H54 (cell line): ENCODE measurements around the gene DPYD.

ENCODE experiments used
- DNase-seq: peaks from one replicate; pipeline ENCODE4 v3.0.0; 2011; ENCODE audit warnings: low spot score, mixed read lengths; ENCODE audit not compliant: insufficient read length
- FAIRE-seq: peaks from 3 replicates; lab custom pipeline; 2011; peaks lifted over from hg19 to GRCh38; lab: Jason Lieb, UNC
- POLR2A ChIP-seq: IDR thresholded peaks from 2 replicates; pipeline ENCODE4 v1.6.1; 2011; ENCODE audit warnings: low read depth, mild to moderate bottlenecking, low read length

Gene DPYD

DNA sequence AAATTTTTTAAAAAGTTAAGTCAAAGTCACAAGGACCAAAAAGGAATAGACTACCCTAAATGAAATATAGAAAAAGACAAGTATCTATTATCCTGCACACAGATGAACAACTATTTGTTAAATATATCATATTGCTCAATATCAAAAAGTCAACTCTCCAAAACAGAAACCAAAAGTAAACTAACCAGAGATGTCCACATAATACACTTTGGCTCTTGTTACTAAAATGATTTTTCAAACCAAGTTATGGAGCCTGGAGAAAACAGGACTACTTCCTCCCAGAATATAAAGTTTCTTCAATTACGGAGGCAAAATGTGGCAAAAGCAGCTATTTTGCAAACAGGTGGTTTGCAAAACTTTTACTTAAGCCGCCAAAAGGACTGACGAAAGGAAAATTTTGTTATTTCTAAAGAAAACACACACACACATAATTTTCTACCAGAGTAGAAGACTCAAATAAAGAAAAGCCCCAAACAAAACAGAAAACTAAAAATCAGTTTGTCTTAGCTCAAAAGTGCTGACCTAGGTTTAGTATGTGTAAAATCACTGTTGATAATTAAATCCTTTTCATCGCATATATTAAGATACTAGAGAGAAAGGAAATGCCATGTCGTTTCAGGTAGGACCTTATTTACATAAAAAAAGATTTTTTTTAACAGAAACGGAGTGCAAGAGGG is 1.1 kb downstream of the DPYD start:
- FAIRE-seq, result peak; percentile 30
- DNase-seq, result no peak
- TF ChIP-seq POLR2A, result no peak

DNA sequence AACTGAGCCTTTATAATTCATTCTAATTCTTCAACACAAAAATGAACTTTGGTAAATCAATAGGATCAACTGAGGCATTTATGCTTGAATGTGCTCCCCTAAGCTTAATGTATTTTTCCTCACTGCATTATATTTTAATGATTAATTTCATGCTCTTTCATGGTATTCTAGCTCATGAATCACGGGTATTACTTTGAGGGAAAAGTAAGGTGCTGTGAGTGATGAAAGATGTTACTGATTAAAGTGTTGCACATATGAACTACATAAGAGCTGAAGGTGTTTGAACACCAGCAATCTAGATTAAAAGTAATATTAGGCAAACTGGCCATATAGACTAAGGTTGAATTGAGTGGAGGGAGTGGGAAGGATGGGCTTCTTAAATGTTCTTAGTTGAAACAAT is 1.9 kb downstream of the DPYD start:
- DNase-seq (no peak), FAIRE-seq (peak; percentile 30)
- TF ChIP-seq POLR2A, result no peak

DNA sequence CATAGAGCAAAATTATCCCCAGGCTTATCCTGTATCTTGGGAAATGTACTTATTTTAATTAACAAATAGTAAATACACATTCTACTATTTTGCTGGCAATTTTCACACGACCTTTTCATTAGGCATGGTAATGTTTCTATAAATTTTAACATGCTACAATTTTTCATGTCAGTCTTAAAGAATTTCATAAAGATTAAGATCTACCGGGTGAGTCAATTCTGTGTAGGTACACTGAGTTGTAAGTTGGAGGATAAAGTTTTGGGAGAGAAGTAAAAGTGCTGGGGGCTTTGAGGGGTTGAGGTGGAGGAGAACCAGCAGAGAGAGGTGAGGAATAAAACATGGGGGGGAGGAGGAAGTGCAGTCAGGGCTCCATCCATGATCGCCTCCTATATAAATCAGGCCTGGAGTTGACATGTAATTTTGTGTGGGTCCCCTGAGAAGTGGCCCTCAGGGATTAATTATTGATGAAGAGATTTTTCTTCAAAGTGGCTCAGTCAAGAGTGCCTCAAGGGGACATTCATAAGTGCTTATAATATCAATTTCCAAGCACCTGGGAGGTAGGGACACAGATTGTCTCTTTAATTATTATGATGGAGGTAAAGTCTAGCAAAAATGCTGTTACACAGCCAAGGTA is 7.2 kb downstream of the DPYD start:
- TF ChIP-seq POLR2A, result no peak
- DNase-seq (no peak), FAIRE-seq (no peak)

DNA sequence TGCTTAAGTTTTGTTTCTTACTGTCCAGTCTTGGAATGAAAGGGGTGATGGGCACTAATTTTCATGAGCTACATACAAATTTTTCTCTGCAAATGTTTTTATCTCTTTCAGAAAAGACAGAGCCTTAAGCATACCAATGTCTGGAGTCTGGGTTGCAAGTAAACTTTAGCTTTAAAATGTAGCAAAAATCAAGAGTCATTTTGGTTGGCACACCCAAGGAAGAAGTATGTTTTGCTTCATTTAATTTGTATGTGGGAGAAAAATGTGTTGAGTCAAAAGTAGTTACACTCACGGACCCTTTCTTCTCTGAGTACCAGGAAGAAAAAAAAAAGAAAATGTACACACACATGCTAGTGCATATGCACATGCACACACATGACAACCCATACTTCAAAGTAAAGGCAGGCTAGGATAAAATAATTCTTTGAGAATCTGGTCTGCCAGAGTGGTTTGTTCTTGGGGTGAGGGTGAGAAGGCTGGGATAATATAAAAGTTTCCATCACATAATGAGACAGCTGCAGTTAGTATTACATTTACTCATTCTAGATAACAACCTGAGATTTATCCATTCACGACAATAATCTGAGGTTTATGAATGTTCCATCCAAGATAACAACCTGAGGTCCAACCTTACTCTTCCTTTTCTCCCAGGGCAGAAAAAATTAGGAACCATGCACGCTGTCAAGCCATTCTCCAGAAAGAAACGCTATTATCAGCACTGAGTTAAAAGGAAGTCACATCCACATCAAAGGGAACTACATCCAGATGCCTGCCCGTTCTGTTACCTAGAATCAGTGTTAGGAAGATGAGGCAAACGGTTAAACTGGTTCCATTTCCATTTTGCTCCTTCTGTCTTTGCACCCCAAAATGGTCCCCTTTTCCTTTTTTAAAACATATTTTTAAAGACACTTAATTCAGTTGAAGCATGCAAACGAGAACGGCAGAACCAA is 9.3 kb downstream of the DPYD start:
- DNase-seq (no peak), FAIRE-seq (peak; percentile 75)
- TF ChIP-seq POLR2A, result no peak

DNA sequence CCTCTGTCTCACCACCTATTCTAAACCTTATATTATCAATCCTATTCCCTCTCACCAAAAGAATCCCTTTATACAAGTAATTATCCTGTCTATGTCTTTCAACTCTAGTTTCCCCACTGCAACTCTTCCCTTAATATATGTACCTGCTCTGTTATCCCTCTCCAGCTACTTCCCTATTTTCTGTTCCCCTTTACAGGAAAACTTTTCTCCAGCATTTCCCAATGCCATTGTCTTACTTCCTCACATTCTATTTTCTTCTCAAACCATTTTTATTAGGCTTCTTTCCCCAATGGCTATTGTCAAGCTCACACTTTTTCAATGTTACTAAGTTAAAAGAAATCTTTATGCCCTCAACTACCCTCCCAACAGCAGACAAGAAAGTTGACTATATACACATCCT is 11.6 kb downstream of the DPYD start:
- DNase-seq, result no peak
- TF ChIP-seq POLR2A, result no peak
- no peak for FAIRE-seq

DNA sequence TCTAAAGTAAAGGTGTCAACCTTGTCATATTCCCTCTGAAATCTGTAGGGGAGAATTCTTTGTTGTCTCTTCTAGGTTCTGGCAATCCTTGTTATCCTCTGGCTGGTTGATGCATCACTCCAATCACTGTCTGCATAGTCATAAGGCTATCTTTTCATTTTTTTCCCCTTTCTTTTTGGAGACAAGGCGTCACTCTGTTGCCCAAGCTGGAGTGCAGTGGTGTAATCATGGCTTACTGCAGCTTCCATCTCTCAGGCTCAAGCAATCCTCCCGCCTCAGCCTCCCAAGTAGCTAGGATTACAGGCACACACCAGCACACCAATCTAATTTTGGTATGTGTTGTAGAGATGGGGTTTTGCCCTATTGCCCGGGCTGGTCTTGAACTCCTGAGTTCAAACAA is 12.9 kb downstream of the DPYD start:
- no peak for DNase-seq
- TF ChIP-seq POLR2A, result no peak
- FAIRE-seq, result no peak

DNA sequence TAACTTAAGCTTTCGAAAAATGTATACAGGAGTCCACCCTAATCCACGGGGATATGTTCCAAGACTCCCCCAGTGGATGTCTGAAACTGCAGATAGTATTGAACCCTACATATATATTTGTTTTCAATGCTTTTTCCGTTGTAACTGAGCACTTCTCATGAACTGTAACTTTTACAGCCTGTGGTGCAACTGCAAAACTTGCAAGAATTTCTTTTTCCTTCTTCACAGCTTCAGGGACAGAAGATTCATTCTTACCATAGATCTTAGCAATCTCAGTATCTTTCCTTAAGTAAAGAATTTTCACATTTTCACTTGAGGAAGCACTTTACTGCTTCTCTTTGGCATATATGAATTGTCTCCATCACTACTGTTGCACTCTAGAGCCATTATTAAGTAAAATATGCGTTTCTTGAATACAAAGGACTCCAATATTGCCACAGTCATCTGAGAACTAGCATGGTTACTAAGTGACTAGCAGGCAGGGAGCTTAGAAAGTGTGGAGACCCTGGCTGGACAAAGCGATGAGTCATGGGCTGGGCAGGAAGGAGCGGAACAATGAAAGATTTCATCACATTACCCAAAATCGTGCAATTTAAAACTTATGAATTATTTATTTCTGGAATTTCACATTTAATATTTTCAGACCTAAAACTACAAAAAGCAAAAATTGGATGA is 14.1 kb downstream of the DPYD start:
- DNase-seq (no peak), FAIRE-seq (peak; percentile 95)
- no peak for TF ChIP-seq POLR2A

DNA sequence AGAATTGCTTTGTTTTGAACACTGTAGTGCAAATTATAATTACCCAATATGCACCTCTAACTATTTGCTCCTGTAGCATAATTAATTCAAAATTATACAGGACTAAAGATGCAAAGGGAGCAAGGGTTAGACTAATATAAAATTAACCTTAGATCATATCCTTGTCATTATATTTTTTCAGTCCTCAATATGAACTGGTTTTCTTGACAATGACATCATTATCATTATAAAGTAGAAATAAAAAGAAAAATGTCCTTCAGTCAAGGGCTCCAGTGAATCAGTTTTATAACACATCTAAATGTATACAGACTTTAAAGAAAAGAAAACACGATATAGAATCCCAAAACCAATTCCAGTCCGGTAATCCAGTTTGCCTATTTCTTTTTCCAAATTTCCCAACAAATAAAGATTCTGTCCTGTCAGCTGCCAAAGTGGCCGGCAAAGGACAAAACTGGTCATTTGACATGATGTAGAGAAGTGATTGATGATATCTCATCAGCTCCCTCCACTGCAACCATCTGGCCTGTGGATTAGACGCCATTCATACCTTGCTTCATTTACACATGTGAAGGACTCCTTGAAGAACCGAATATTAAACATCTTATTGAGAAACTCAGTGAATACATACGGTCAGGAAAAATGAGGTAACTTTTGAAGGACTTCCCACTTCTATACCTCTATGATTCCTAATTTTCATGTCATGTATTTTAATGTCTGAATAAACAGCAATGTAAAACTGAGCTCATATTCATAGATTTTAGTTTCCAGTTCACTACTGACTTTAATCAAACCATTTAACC is 15.5 kb downstream of the DPYD start:
- DNase-seq (no peak), FAIRE-seq (peak; percentile 62)
- TF ChIP-seq POLR2A, result no peak

DNA sequence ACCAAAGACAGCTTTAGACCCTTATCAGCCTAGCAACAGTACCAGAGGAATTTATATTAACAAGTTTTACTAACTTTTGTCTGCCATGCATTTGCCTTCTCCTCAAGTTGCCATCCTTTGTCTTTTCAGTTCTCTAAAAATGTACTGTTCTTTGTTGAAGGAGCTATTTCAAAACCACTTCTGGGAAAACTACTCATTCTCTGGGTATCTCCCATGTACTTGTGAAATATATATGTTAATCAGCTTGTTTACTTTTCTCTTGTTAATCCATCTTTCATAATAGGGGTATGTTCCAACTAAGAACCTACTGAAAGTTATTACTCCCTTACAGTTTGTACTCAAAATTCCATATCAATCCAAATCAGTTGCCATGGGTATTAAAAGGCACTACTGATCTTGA is 16.3 kb downstream of the DPYD start:
- TF ChIP-seq POLR2A, result no peak
- DNase-seq, result no peak
- FAIRE-seq, result no peak

DNA sequence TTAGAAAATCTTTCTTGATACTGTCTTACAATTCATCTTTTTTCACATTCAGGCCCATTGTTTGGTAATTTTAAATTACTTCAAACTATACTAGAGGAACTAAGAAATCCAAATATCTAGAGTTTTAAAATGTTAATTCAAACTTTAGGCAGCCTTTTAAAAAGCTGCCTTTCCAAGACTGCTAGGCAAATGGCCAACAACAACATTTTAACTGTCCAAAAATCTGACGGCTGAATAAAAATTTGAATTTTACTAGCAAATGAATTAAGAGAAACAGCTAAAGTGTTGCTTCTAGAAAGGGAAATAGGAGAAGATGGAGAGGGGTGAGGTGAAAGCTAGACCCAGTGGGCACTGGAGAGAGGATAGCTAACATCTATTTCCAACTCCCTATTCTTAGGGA is 17.2 kb downstream of the DPYD start:
- no peak for TF ChIP-seq POLR2A
- DNase-seq (no peak), FAIRE-seq (peak; percentile 50)

DNA sequence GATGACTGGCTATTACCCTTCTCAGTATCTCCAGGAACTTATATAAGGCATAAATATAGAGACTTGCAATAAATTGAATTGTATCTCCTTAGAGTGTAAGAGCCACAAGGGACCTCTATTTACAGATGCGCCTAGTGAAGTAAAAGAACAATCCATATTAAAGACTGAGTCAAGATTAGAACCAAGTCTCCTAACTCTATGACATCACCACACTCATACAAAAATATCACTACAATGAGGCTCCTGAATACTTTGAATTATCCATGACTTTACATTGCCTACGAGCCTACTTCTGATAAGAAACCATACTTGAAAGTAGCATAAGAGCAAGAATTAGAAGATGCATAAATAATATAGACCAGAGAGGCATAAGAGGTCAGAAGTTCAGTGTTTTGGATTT is 18.8 kb downstream of the DPYD start:
- FAIRE-seq, result no peak
- no peak for TF ChIP-seq POLR2A
- no peak for DNase-seq

DNA sequence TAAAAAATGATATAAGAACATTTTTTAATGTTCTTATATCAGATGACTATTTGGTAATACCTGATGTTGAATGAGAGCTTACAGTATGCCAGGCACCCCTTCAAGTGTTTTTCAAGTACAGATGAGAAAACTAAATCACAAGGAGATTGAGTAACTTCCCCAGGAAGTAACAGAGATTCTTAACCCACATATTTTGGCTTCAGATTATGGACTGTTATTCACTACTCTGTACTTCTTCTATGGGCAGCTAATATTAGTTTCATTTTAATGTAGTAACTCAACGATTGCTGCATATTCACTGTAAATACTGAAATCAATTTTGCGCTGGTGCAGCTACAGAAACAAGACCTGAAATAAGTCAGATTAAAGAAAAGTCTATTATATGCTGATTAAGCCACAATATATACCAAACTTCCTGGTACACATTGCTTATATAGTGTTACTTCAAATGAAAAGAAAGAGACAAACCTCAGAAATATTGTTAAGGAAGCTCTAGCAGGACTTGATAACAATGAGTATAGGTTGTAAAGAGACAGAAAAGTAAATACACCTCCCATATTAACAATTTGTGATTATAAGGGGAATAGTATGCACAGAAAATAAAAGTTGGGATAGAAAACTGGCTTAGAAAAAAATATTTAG is 19.7 kb downstream of the DPYD start:
- DNase-seq (no peak), FAIRE-seq (no peak)
- no peak for TF ChIP-seq POLR2A
